K562 (cell line): ENCODE measurements around the gene POLR3E. TPM values are rescaled to one million over a fixed set of nuclear protein-coding genes. Genes with fewer than 3 reads are reported as not detected.
A peak's percentile ranks its signal among the peaks of the same experiment; 100 is the strongest.

Source experiments
- C11orf30 ChIP-seq: fragments of 450-650 bp; IDR thresholded peaks from 2 replicates; pipeline ENCODE4 v1.6.1; 2016; ENCODE audit warnings: low read depth, mild to moderate bottlenecking
- CBFA2T3 ChIP-seq: fragments of 450-650 bp; IDR thresholded peaks from 2 replicates; pipeline ENCODE4 v1.6.1; 2017
- CCNT2 ChIP-seq: IDR thresholded peaks from 2 replicates; pipeline ENCODE4 v1.6.1; 2011; ENCODE audit warnings: borderline replicate concordance, low read depth, mild to moderate bottlenecking, moderate library complexity, mixed read lengths, low read length; ENCODE audit not compliant: insufficient read length; ENCODE audit errors: extremely low read depth
- CGGBP1 ChIP-seq: fragments of 250-450 bp; sonication (Bioruptor Pico); IDR thresholded peaks from 2 replicates; pipeline ENCODE4 v1.9.0; 2021; ENCODE audit warnings: mild to moderate bottlenecking
- EGR1 ChIP-seq: fragments of 450-650 bp; conservative IDR thresholded peaks from 2 replicates; pipeline ENCODE4 v1.6.1; 2017; ENCODE audit warnings: mild to moderate bottlenecking
- ELF4 ChIP-seq: fragments of 450-650 bp; formaldehyde crosslinking; IDR thresholded peaks from 2 replicates; pipeline ENCODE4 v1.4.0; 2022; ENCODE audit warnings: missing genetic modification characterization
- HNRNPK ChIP-seq: fragments of 200-400 bp; formaldehyde crosslinking; IDR thresholded peaks from one replicate; pipeline ENCODE4 v1.6.1; 2018; ENCODE audit warnings: mild to moderate bottlenecking, low read depth, low read length; ENCODE audit not compliant: poor library complexity, severe bottlenecking
- HNRNPL ChIP-seq: fragments of 200-400 bp; formaldehyde crosslinking; IDR thresholded peaks from 2 replicates; pipeline ENCODE4 v1.6.1; 2017; ENCODE audit warnings: low read depth, mild to moderate bottlenecking, low read length
- ILK ChIP-seq: fragments of 450-650 bp; IDR thresholded peaks from 2 replicates; pipeline ENCODE4 v1.6.1; 2016; ENCODE audit warnings: missing genetic modification characterization, low read depth, mild to moderate bottlenecking, missing compliant biosample characterization, moderate library complexity, borderline replicate concordance
- KAT2B ChIP-seq: IDR thresholded peaks from one replicate; pipeline ENCODE4 v1.6.1; 2012; ENCODE audit warnings: low read depth, mild to moderate bottlenecking, control low read depth, inconsistent platforms, low read length, moderate library complexity
- MCM7 ChIP-seq, 2 experiments: fragments of 450-650 bp; IDR thresholded peaks; 2 replicates each; pipeline ENCODE4 v1.6.1; 2016 to 2018
- MYC ChIP-seq, 2 experiments: fragments of 250-450 bp in 1 of 2; sonication (Bioruptor Pico) in 1 of 2; IDR thresholded peaks; 2 replicates each; pipeline versions ENCODE4 v1.5.1 to v1.6.1; 2012 to 2021; ENCODE audit warnings: low read depth in 2 of 2, borderline replicate concordance in 1 of 2, improper control_type of control experiment in 1 of 2, low read length in 1 of 2, mild to moderate bottlenecking in 1 of 2, moderate library complexity in 1 of 2
- NCOA2 ChIP-seq, 2 experiments: fragments of 450-650 bp; IDR thresholded peaks; 2 replicates each; pipeline ENCODE4 v1.6.1; 2018; ENCODE audit warnings: mild to moderate bottlenecking in 2 of 2, moderate library complexity in 1 of 2; ENCODE audit not compliant: partially characterized antibody in 2 of 2
- NELFE ChIP-seq: IDR thresholded peaks from 2 replicates; pipeline ENCODE4 v1.6.1; 2011; ENCODE audit warnings: mild to moderate bottlenecking; ENCODE audit not compliant: insufficient read depth, insufficient read length
- NFE2L1 ChIP-seq: fragments of 450-650 bp; IDR thresholded peaks from 2 replicates; pipeline ENCODE4 v1.6.1; 2016; ENCODE audit warnings: missing genetic modification characterization, low read depth, mild to moderate bottlenecking, missing compliant biosample characterization, moderate library complexity, borderline replicate concordance
- PCBP2 ChIP-seq: fragments of 200-400 bp; formaldehyde crosslinking; IDR thresholded peaks from 2 replicates; pipeline ENCODE4 v1.6.1; 2018; ENCODE audit warnings: low read length, low read depth, mild to moderate bottlenecking, moderate library complexity; ENCODE audit not compliant: poor library complexity, severe bottlenecking
- PML ChIP-seq: IDR thresholded peaks from 2 replicates; pipeline ENCODE4 v1.6.1; 2012; ENCODE audit warnings: low read length, inconsistent platforms
- STAG1 ChIP-seq: sonication (generic); formaldehyde crosslinking; IDR thresholded peaks from 2 replicates; pipeline ENCODE4 v1.5.0; 2020; ENCODE audit warnings: missing genetic modification reagents, borderline replicate concordance
- TAF15 ChIP-seq: fragments of 200-400 bp; formaldehyde crosslinking; IDR thresholded peaks from 2 replicates; pipeline ENCODE4 v1.6.1; 2017; ENCODE audit warnings: mild to moderate bottlenecking, low read depth, low read length, moderate library complexity
- THAP7 ChIP-seq: fragments of 250-450 bp; sonication (Bioruptor Pico); IDR thresholded peaks from 2 replicates; pipeline ENCODE4 v1.5.0; 2021
- ZNF277 ChIP-seq: fragments of 250-450 bp; sonication (Bioruptor Pico); IDR thresholded peaks from 2 replicates; pipeline ENCODE4 v1.8.0; 2022; ENCODE audit warnings: inconsistent platforms, mild to moderate bottlenecking, moderate library complexity, borderline replicate concordance
- ZNF41 ChIP-seq: fragments of 250-450 bp; sonication (Bioruptor Pico); conservative IDR thresholded peaks from 2 replicates; pipeline ENCODE4 v1.4.0; 2020; ENCODE audit warnings: mild to moderate bottlenecking
- ZNF583 ChIP-seq: fragments of 250-450 bp; sonication (Bioruptor Pico); IDR thresholded peaks from 2 replicates; pipeline ENCODE4 v1.4.0; 2020
- ZNF586 ChIP-seq: fragments of 450-650 bp; formaldehyde crosslinking; conservative IDR thresholded peaks from 2 replicates; pipeline ENCODE4 v1.4.0; 2020; ENCODE audit warnings: mild to moderate bottlenecking, moderate library complexity
- ZNF764 ChIP-seq: fragments of 250-450 bp; sonication (Bioruptor Pico); IDR thresholded peaks from 2 replicates; pipeline ENCODE4 v1.4.0; 2020; ENCODE audit warnings: low read depth, mild to moderate bottlenecking, moderate library complexity
- polyA plus RNA-seq, 8 experiments: library from polyadenylated mRNA; depleted of rRNA in 4 of 8; stranded (reverse) in 5 of 8; unstranded in 3 of 8; fragments of >200 nt; fragmentation: Nextera tagmentation in 2 of 8; fragmentation: Illumina TruSeq in 1 of 8; extraction: Ambion mirVana in 2 of 8; extraction: Trizol in 1 of 8; gene quantifications; 2 replicates each; pipeline versions ENCODE4 v1.2.1 to v1.2.3, GENCODE V29; 2011 to 2014; ENCODE audit warnings: inconsistent platforms in 1 of 8, missing spikeins in 1 of 8
- total RNA-seq, 7 experiments: library from RNA; depleted of rRNA in 6 of 7; stranded (reverse); fragments of >200 nt in 6 of 7; fragmentation: Illumina TruSeq in 2 of 7; extraction: Trizol in 2 of 7; gene quantifications; 2 replicates each; pipeline versions ENCODE4 v1.2.1 to v1.2.3, GENCODE V29; 2011 to 2021; ENCODE audit warnings: low replicate concordance in 1 of 7

The POLR3E gene
- total and polyA plus RNA-seq, 9 of the 15 experiments (the other 6 are each of a cell fraction or from before 2014, with no cell fraction given) = 17.7 to 151 (median 82.6) TPM

DNA sequence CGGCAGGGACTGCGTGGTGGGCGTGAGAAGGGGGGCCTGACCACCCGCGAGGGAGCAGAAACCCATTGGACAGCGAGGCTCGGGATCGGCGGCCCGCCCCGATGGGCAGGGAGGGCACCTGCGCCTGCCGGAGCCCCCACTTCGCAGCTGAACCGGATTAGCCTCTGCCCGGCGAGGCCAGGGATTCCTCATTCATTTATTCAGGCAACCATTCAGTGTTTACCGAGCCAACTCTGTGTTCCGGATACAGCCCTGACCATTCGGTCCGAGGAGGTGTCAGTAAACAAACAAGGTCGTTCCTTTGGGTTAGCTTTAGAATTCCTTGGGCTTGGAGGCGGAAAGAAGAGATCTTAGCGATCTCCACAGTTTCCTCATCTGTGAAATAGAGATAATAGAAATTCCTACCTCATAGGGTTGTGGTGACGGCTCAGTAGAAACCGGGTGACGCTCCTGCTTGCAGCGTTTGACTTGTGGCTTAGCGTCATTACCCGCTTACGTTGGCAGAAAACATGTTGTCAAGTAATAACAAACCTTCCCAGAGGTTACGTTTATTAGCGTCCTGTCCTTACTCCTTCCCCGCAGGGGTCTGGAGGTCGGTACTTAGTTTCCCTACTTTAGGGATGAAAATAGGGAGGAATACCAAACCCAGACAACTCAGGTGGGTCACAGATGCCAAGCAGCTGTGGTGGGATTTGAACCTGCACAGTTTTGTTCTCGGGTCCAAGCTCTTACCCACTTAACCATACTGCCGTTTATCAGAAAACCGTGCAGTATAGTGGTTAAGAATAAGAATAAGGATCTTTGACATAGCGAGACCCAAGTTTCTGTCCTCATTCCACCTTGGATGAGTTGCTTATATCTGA lies 893 bp downstream of the POLR3E start (continued):
- no peak for TF ChIP-seq NCOA2 (IDR thresholded peaks at IDR 0.05; ENCODE audit: partially characterized antibody in 2 of 2)
- TF ChIP-seq ILK (tag) = no peak
- TF ChIP-seq STAG1 (CRISPR knock-in tag) = no peak
- TF ChIP-seq PCBP2 = no peak
- no peak for TF ChIP-seq ZNF586
- TF ChIP-seq ELF4 (CRISPR knock-in tag) = peak; percentile 75
- TF ChIP-seq ZNF41 (CRISPR knock-in tag) = no peak; the same call in 1 of the 2 replicates
- no peak for TF ChIP-seq NELFE
- TF ChIP-seq ZNF764 (CRISPR knock-in tag) = peak; percentile 53; the same call in 1 of the 2 replicates
- TF ChIP-seq MYC (IDR thresholded peaks at IDR 0.05; ENCODE audit: low read depth, low read length) = no peak
- TF ChIP-seq MYC (CRISPR knock-in tag; IDR thresholded peaks at IDR 0.05; ENCODE audit: borderline replicate concordance, low read depth) = no peak
- no peak; the same call in 1 of the 2 replicates for TF ChIP-seq C11orf30
- no peak for TF ChIP-seq HNRNPK
- no peak for TF ChIP-seq HNRNPL
- peak; percentile 33; the same call in 1 of the 2 replicates for TF ChIP-seq CBFA2T3
- peak; percentile 64 for TF ChIP-seq PML
- no peak for TF ChIP-seq EGR1
- TF ChIP-seq KAT2B = no peak
- TF ChIP-seq THAP7 = peak; percentile 67; the same call in 1 of the 2 replicates
- TF ChIP-seq TAF15 = no peak
- no peak for TF ChIP-seq CCNT2
- no peak for TF ChIP-seq MCM7 (IDR thresholded peaks at IDR 0.05)
- TF ChIP-seq ZNF583 (CRISPR knock-in tag) = no peak
- TF ChIP-seq CGGBP1 (CRISPR knock-in tag) = peak; percentile 22; the same call in 1 of the 2 replicates
- no peak for TF ChIP-seq NFE2L1 (tag)
- TF ChIP-seq ZNF277 (CRISPR knock-in tag) = no peak
